H1 (cell line): ENCODE measurements around the gene LY86. TPM values are rescaled to one million over a fixed set of nuclear protein-coding genes. Genes with fewer than 3 reads are reported as not detected.

Source experiments
- CTCF ChIA-PET: fragments of 300-600 bp; sonication (Branson Sonifier 250); formaldehyde crosslinking; loops from one replicate; lab custom pipeline; 2021; ENCODE audit not compliant: partially characterized antibody; lab: Charles Lee
- POLR2A ChIA-PET: fragments of 300-600 bp; sonication (Branson Sonifier 250); formaldehyde crosslinking; loops from one replicate; lab custom pipeline; 2021; ENCODE audit warnings: inconsistent platforms; ENCODE audit not compliant: partially characterized antibody; lab: Charles Lee
- DNase-seq, 2 experiments: peaks; one replicate each; pipeline versions ENCODE4 v3.0.0 to v3.0.0-alpha.2; 2010 to 2022; ENCODE audit warnings: low spot score in 2 of 2, low read depth in 1 of 2, mixed read lengths in 1 of 2
- FAIRE-seq: peaks from 2 replicates; lab custom pipeline; 2011; peaks lifted over from hg19 to GRCh38; lab: Jason Lieb, UNC
- H2AFZ ChIP-seq: 2 replicates; pipeline ENCODE4 v1.8.1; 2012; ENCODE audit warnings: low read length, inconsistent platforms
- H2AK5ac ChIP-seq: 2 replicates; pipeline ENCODE4 v1.6.1; 2013; ENCODE audit warnings: low read depth, low read length
- H2BK120ac ChIP-seq: replicated peaks from 2 replicates; pipeline ENCODE3; 2013; ENCODE audit warnings: low read depth, low read length, inconsistent platforms
- H2BK12ac ChIP-seq: 2 replicates; pipeline ENCODE4 v1.6.1; 2013; ENCODE audit warnings: low read depth, low read length
- H2BK15ac ChIP-seq: 2 replicates; pipeline ENCODE4 v1.6.1; 2013; ENCODE audit warnings: low read length
- H2BK20ac ChIP-seq: 2 replicates; pipeline ENCODE4 v1.6.1; 2013; ENCODE audit warnings: low read length
- H2BK5ac ChIP-seq: 2 replicates; pipeline ENCODE4 v1.6.1; 2013; ENCODE audit warnings: low read depth, low read length
- H3K14ac ChIP-seq: 2 replicates; pipeline ENCODE4 v1.6.1; 2013; ENCODE audit warnings: inconsistent platforms; ENCODE audit not compliant: insufficient read length
- H3K18ac ChIP-seq: 2 replicates; pipeline ENCODE4 v1.6.1; 2013; ENCODE audit warnings: low read length; ENCODE audit errors: extremely low read depth
- H3K23ac ChIP-seq: 2 replicates; pipeline ENCODE4 v1.6.1; 2013; ENCODE audit warnings: inconsistent platforms; ENCODE audit not compliant: insufficient read length
- H3K23me2 ChIP-seq: 2 replicates; pipeline ENCODE4 v1.6.1; 2013; ENCODE audit warnings: low read depth, low read length
- H3K27ac ChIP-seq: 2 replicates; pipeline ENCODE4 v1.6.1; 2011; ENCODE audit warnings: low read depth, low read length, inconsistent platforms
- H3K27me3 ChIP-seq, 4 experiments: replicated peaks in 1 of 4; 1 replicate in 1 of 4; 2 replicates in 3 of 4; pipeline versions ENCODE4 v1.6.1 to v1.8.1; 2011 to 2013; ENCODE audit warnings: low read length in 3 of 4, mild to moderate bottlenecking in 3 of 4, inconsistent platforms in 2 of 4, mixed read lengths in 2 of 4, moderate library complexity in 1 of 4; ENCODE audit not compliant: control insufficient read depth in 3 of 4, insufficient read depth in 3 of 4; ENCODE audit errors: extremely low read depth in 1 of 4
- H3K36me3 ChIP-seq, 4 experiments: 2 replicates each; pipeline versions ENCODE4 v1.6.1 to v1.8.1; 2011 to 2013; ENCODE audit warnings: mild to moderate bottlenecking in 4 of 4, low read length in 3 of 4, moderate library complexity in 2 of 4, control low read depth in 1 of 4, inconsistent platforms in 1 of 4; ENCODE audit not compliant: insufficient read depth in 4 of 4, control insufficient read depth in 2 of 4
- H3K4ac ChIP-seq: replicated peaks from 2 replicates; pipeline ENCODE3; 2013; ENCODE audit warnings: low read length, low read depth, mixed read lengths, inconsistent platforms; ENCODE audit not compliant: insufficient read length
- H3K4me1 ChIP-seq, 4 experiments: replicated peaks in 1 of 4; 1 replicate in 1 of 4; 2 replicates in 3 of 4; pipeline versions ENCODE4 v1.6.1 to v1.8.1; 2011 to 2013; ENCODE audit warnings: low read length in 3 of 4, inconsistent platforms in 2 of 4, mixed read lengths in 1 of 4; ENCODE audit not compliant: insufficient read depth in 4 of 4, control insufficient read depth in 3 of 4
- H3K4me2 ChIP-seq, 2 experiments: 2 replicates each; pipeline versions ENCODE4 v1.6.1 to v1.8.1; 2011 to 2013; ENCODE audit warnings: low read depth in 2 of 2, low read length in 2 of 2, control low read depth in 1 of 2, inconsistent platforms in 1 of 2, mild to moderate bottlenecking in 1 of 2; ENCODE audit not compliant: insufficient read depth in 1 of 2
- H3K4me3 ChIP-seq, 4 experiments: fragments of 200-600, 300-600 bp in 1 of 4; sonication (generic), shearing (Covaris generic), sonication (Bioruptor Twin) in 1 of 4; 2 replicates each; pipeline versions ENCODE4 v1.5.1 to v1.8.1; 2011 to 2016; ENCODE audit warnings: low read length in 4 of 4, low read depth in 3 of 4, control low read depth in 2 of 4, inconsistent platforms in 2 of 4, mild to moderate bottlenecking in 2 of 4, mixed read lengths in 1 of 4, moderate library complexity in 1 of 4; ENCODE audit not compliant: insufficient read depth in 2 of 4; ENCODE audit errors: extremely low read depth in 1 of 4
- H3K56ac ChIP-seq: replicated peaks from 2 replicates; pipeline ENCODE3; 2013; ENCODE audit warnings: low read depth, mild to moderate bottlenecking, mixed read lengths, low read length, inconsistent platforms; ENCODE audit not compliant: insufficient read length
- H3K79me1 ChIP-seq: 2 replicates; pipeline ENCODE4 v1.6.1; 2013; ENCODE audit warnings: low read depth, low read length, control low read depth
- H3K79me2 ChIP-seq, 2 experiments: 2 replicates each; pipeline versions ENCODE4 v1.6.1 to v1.8.1; 2012 to 2013; ENCODE audit warnings: low read length in 2 of 2, mild to moderate bottlenecking in 2 of 2, inconsistent platforms in 1 of 2; ENCODE audit not compliant: insufficient read depth in 2 of 2, control insufficient read depth in 1 of 2
- H3K9ac ChIP-seq, 4 experiments: replicated peaks in 1 of 4; 1 replicate in 1 of 4; 2 replicates in 3 of 4; pipeline versions ENCODE4 v1.6.1 to v1.8.1; 2011 to 2013; ENCODE audit warnings: low read depth in 3 of 4, low read length in 3 of 4, control low read depth in 2 of 4, mild to moderate bottlenecking in 2 of 4, moderate library complexity in 2 of 4, inconsistent platforms in 1 of 4; ENCODE audit errors: extremely low read depth in 1 of 4
- H3K9me3 ChIP-seq, 2 experiments: 2 replicates each; pipeline versions ENCODE4 v1.6.1 to v1.8.1; 2012 to 2013; ENCODE audit warnings: mild to moderate bottlenecking in 2 of 2, moderate library complexity in 2 of 2, control low read depth in 1 of 2, inconsistent platforms in 1 of 2, low read depth in 1 of 2, low read length in 1 of 2, mixed read lengths in 1 of 2; ENCODE audit not compliant: insufficient read depth in 2 of 2
- H4K20me1 ChIP-seq, 2 experiments: replicated peaks in 1 of 2; 2 replicates each; pipeline versions ENCODE3 to v1.8.1; 2011 to 2013; ENCODE audit warnings: inconsistent platforms in 2 of 2, low read length in 2 of 2, mild to moderate bottlenecking in 1 of 2; ENCODE audit not compliant: insufficient read depth in 2 of 2, control insufficient read depth in 1 of 2
- H4K5ac ChIP-seq: 2 replicates; pipeline ENCODE4 v1.6.1; 2013; ENCODE audit warnings: low read length, low read depth, mixed read lengths, inconsistent platforms; ENCODE audit not compliant: insufficient read length
- H4K8ac ChIP-seq: 2 replicates; pipeline ENCODE4 v1.8.0; 2013; ENCODE audit warnings: mild to moderate bottlenecking, moderate library complexity, low read length, inconsistent platforms; ENCODE audit not compliant: insufficient read depth; ENCODE audit errors: extremely low read depth
- H4K91ac ChIP-seq: replicated peaks from 2 replicates; pipeline ENCODE3; 2013; ENCODE audit warnings: low read length, mixed read lengths, inconsistent platforms; ENCODE audit not compliant: insufficient read length
- ATF3 ChIP-seq: IDR thresholded peaks from 2 replicates; pipeline ENCODE4 v1.6.1; 2011; ENCODE audit warnings: low read depth, mild to moderate bottlenecking, low read length; ENCODE audit not compliant: insufficient read depth
- CHD2 ChIP-seq: IDR thresholded peaks from 2 replicates; pipeline ENCODE4 v1.6.1; 2012; ENCODE audit warnings: low read length, improper control_type of control experiment
- CTBP2 ChIP-seq: IDR thresholded peaks from 2 replicates; pipeline ENCODE4 v1.7.0; 2011; ENCODE audit warnings: borderline replicate concordance, mild to moderate bottlenecking, moderate library complexity, mixed read lengths, low read length; ENCODE audit not compliant: insufficient read depth, insufficient read length
- GABPA ChIP-seq: IDR thresholded peaks from 2 replicates; pipeline ENCODE4 v1.6.1; 2011; ENCODE audit warnings: mild to moderate bottlenecking, low read length, moderate library complexity, borderline replicate concordance; ENCODE audit not compliant: insufficient read depth
- HDAC2 ChIP-seq, 2 experiments: fragments of 300-600 bp in 1 of 2; sonication (generic) in 1 of 2; IDR thresholded peaks; 2 replicates each; pipeline ENCODE4 v1.6.1; 2011 to 2012; ENCODE audit warnings: low read depth in 2 of 2, low read length in 2 of 2, mild to moderate bottlenecking in 2 of 2, moderate library complexity in 2 of 2, borderline replicate concordance in 1 of 2, inconsistent platforms in 1 of 2
- JUN ChIP-seq: IDR thresholded peaks from 2 replicates; pipeline ENCODE4 v1.6.1; 2011; ENCODE audit warnings: low read depth, mild to moderate bottlenecking, improper control_type of control experiment, low read length
- MAFK ChIP-seq: IDR thresholded peaks from 2 replicates; pipeline ENCODE4 v1.6.1; 2012; ENCODE audit warnings: low read depth, mild to moderate bottlenecking, improper control_type of control experiment, low read length
- MAX ChIP-seq: IDR thresholded peaks from 2 replicates; pipeline ENCODE4 v1.6.1; 2012; ENCODE audit warnings: inconsistent platforms
- SIN3A ChIP-seq, 2 experiments: IDR thresholded peaks in 1 of 2; conservative IDR thresholded peaks in 1 of 2; 2 replicates each; pipeline ENCODE4 v1.6.1; 2011 to 2012; ENCODE audit warnings: low read length in 2 of 2, improper control_type of control experiment in 1 of 2, low read depth in 1 of 2, mild to moderate bottlenecking in 1 of 2
- SUZ12 ChIP-seq: fragments of 200-600 bp; sonication (generic); IDR thresholded peaks from 2 replicates; pipeline ENCODE4 v1.6.1; 2012; ENCODE audit warnings: mild to moderate bottlenecking, inconsistent platforms, low read length, moderate library complexity, mixed read lengths
- TAF7 ChIP-seq: optimal IDR thresholded peaks from 2 replicates; pipeline ENCODE3; 2011; ENCODE audit warnings: low read depth, mild to moderate bottlenecking, inconsistent platforms, low read length, moderate library complexity, borderline replicate concordance
- WGBS, 2 experiments: shearing (Covaris generic) in 1 of 2; methylation state at CpG; one replicate each; pipeline versions ENCODE4 v1.1.6 to v1.1.7; 2013 to 2015; ENCODE audit warnings: low lambda C conversion rate in 2 of 2, mixed read lengths in 2 of 2, inconsistent platforms in 1 of 2, low coverage in 1 of 2, missing lambda C conversion rate in 1 of 2; ENCODE audit not compliant: insufficient replicate concordance in 2 of 2, insufficient coverage in 1 of 2, insufficient read length in 1 of 2; ENCODE audit errors: extremely low coverage in 1 of 2, missing lambda C conversion rate in 1 of 2; 5-methylcytosine and 5-hydroxymethylcytosine counted together
- polyA plus RNA-seq, 7 experiments: library from polyadenylated mRNA; depleted of rRNA in 3 of 7; stranded (reverse) in 5 of 7; unstranded in 2 of 7; fragments of >200 nt in 5 of 7; fragments of 200-250 nt in 2 of 7; gene quantifications; 1 replicate in 5 of 7; 2 replicates in 1 of 7; 4 replicates in 1 of 7; pipeline versions ENCODE4 v1.2.1 to v1.2.3, GENCODE V29; 2011 to 2013; ENCODE audit warnings: missing spikeins in 2 of 7, mixed read lengths in 2 of 7
- total RNA-seq: library from RNA; stranded (reverse); fragmentation: NEBNext Ultra II Directional; extraction: Animal tissue kit (Norgen Biotek cat#: 25700); gene quantifications from 2 replicates; pipeline ENCODE4 v1.2.1, GENCODE V29; 2021

LY86 gene
- total and polyA plus RNA-seq, 2 of the 8 experiments (the other 6 are each of a cell fraction or from before 2014, with no cell fraction given), result not detected

DNA sequence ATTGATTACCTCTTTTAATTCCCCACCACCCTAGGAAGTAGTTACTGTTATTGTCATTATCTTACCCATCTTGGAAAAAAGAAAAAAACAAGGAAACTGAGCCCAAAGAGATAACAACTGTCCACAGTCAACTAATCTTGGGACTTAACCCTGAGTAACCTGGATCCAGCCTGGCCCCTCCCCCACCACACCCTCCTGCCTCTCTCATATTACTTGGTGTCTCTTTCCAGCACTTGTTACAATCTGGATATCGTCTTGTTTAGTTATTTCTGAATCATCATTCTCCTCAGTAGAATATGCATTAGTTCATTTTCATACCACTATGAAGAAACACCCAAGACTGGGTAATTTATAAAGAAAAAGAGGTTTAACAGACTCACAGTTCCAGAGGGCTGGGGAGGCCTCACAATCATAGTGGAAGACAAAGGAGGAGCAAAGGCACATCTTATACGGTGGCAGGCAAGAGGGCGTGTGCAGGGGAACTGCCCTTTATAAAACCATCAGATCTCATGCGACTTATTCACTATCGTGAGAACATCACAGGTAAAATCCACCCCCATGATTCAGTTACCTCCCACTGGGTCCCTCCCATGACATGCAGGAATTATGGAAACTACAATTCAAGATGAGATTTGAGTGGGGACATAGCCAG lies 60.3 kb downstream of the LY86 start:
- no peak for FAIRE-seq
- Histone ChIP-seq H3K4ac (no peak overlapping the region), H2BK12ac (no peak overlapping the region), H3K23me2 (peaks cover 3% of the 10 kb centered on the region; the same call in 1 of the 2 replicates), H4K8ac (no peak overlapping the region), H3K56ac (no peak overlapping the region), H3K27me3 (peaks cover 0 to 15% (median 2%) of the 10 kb centered on the region in 4 experiments; a peak in 5 of 7 replicates), H3K79me2 (no peaks in the 10 kb centered on the region), H3K9ac (no peak overlapping the region), H3K18ac (no peak overlapping the region), H2BK20ac (no peak overlapping the region), H3K79me1 (no peaks in the 10 kb centered on the region), H2AK5ac (no peak overlapping the region), H3K23ac (no peak overlapping the region), H3K4me3 (no peak overlapping the region), H4K5ac (no peak overlapping the region), H4K20me1 (no peaks in the 10 kb centered on the region), H3K4me2 (no peak overlapping the region), H2BK5ac (no peak overlapping the region), H2BK120ac (no peak overlapping the region), H3K14ac (no peak overlapping the region), H2BK15ac (no peak overlapping the region), H3K36me3 (no peaks in the 10 kb centered on the region), H2AFZ (no peak overlapping the region), H3K4me1 (peaks cover 0 to 3% (median 0%) of the 10 kb centered on the region in 4 experiments; a peak in 1 of 7 replicates), H3K27ac (no peak overlapping the region), H4K91ac (no peak overlapping the region), H3K9me3 (no peaks in the 10 kb centered on the region)
- ChIA-PET POLR2A (no interaction called here), CTCF (interaction anchor here (0.9 kb wide), 1 partner anchor 8 kb away, joined by 3 read pairs; no protein-coding TSS in a partner anchor)
- 79% methylated on average over 5 of the region's 5 CpGs; no CpG with 5 or more reads in 1 of the 2 experiments for WGBS, 2 experiments
- DNase-seq, result no peak
- no peak for TF ChIP-seq TAF7
- TF ChIP-seq JUN, result no peak
- TF ChIP-seq MAX, result no peak
- TF ChIP-seq HDAC2 (IDR thresholded peaks at IDR 0.05; ENCODE audit: borderline replicate concordance in 1 of 2, low read depth in 2 of 2, low read length in 2 of 2), result no peak
- TF ChIP-seq ATF3, result no peak
- TF ChIP-seq CTBP2, result no peak
- no peak for TF ChIP-seq MAFK
- no peak for TF ChIP-seq GABPA
- TF ChIP-seq SUZ12, result no peak
- TF ChIP-seq CHD2, result no peak
- no peak for TF ChIP-seq SIN3A (conservative IDR thresholded peaks at IDR 0.05 in 1 of 2, IDR thresholded peaks at IDR 0.05 in 1 of 2; ENCODE audit: low read depth in 1 of 2, low read length in 2 of 2)
